ENCODE measurements around the gene ARID1B. TPM values are rescaled to one million over a fixed set of nuclear protein-coding genes. Genes with fewer than 3 reads are reported as not detected.

The ARID1B gene
- total and polyA plus RNA-seq, 2 of the 13 experiments (the other 11 are each of a cell fraction or from before 2014, with no cell fraction given): 20.1 to 32.6 TPM

GRCh38 chr6:156840606-156841005 is 63.4 kb downstream of the ARID1B start:
- H3K4me3 ChIP-seq (replicated peaks in 1 of 3; ENCODE audit: insufficient read depth in 1 of 3, low read depth in 2 of 3, low read length in 3 of 3): no peak overlapping the region
- H3K9me3 ChIP-seq (ENCODE audit: low read length): no peaks in the 10 kb centered on the region
- no TSS peak for BruUV-seq (replicated peaks)
- no peak overlapping the region for H3K27ac ChIP-seq (ENCODE audit: extremely low read length, insufficient read depth, low read length)
- intact Hi-C loops (cut with micrococcal nuclease; ENCODE audit: unreplicated experiment) (no loop called here), in situ Hi-C loops (cut with HindIII; ENCODE audit: extremely low pct_ligation_motif_present, low pct_unique_long_range_greater_than_20kb) (no loop called here)
- 96% methylated on average over 2 of the region's 2 CpGs for WGBS (ENCODE audit: low lambda C conversion rate)
- DNase-seq (ENCODE audit: low spot score) (no peak), FAIRE-seq (no peak), ATAC-seq (peak; percentile 44; the same call in 2 of the 3 replicates)
- peaks cover 7% of the 10 kb centered on the region; the same call in 1 of the 2 replicates for H4K20me1 ChIP-seq (ENCODE audit: insufficient read depth, low read length)
- no peak overlapping the region for H3K9ac ChIP-seq (ENCODE audit: insufficient read depth, low read depth, low read length)
- CTCF ChIA-PET (ENCODE audit: low intra/inter-chr PET ratio, low total read pairs): no interaction called here
- peaks cover 70% of the 10 kb centered on the region for H3K79me2 ChIP-seq (ENCODE audit: insufficient read depth, low read length)
- H2AFZ ChIP-seq (ENCODE audit: low read length): no peak overlapping the region
- peaks cover 20% of the 10 kb centered on the region for H3K4me1 ChIP-seq (ENCODE audit: insufficient read depth, low read length)
- no peak overlapping the region for H3K4me2 ChIP-seq (ENCODE audit: low read depth, low read length)
- peaks cover 6 to 13% of the 10 kb centered on the region in 2 experiments for H3K36me3 ChIP-seq (replicated peaks in 1 of 2; ENCODE audit: control insufficient read depth in 1 of 2, insufficient read depth in 2 of 2, low read length in 2 of 2)
- POLR2A ChIA-PET: no interaction called here
- TF ChIP-seq ZBTB14 (CRISPR knock-in tag; IDR thresholded peaks at IDR 0.05): no peak
- no peak for TF ChIP-seq NAIF1 (CRISPR knock-in tag; IDR thresholded peaks at IDR 0.05; ENCODE audit: borderline replicate concordance)
- no peak for TF ChIP-seq TCF7 (IDR thresholded peaks at IDR 0.05; ENCODE audit: low read depth)
- TF ChIP-seq PCBP1 (IDR thresholded peaks at IDR 0.05; ENCODE audit: borderline replicate concordance, low read depth, low read length): no peak
- no peak for TF ChIP-seq FLYWCH1 (CRISPR knock-in tag; IDR thresholded peaks at IDR 0.05)
- no peak for TF ChIP-seq ARID5B (CRISPR knock-in tag; IDR thresholded peaks at IDR 0.05)
- no peaks in the 10 kb centered on the region for H3K27me3 ChIP-seq (ENCODE audit: control insufficient read depth in 1 of 2, insufficient read depth in 2 of 2, low read length in 2 of 2)
